HepG2 (cell line): Measurements from ENCODE around the gene CTNNA1. TPM values are rescaled to one million over a fixed set of nuclear protein-coding genes. Genes with fewer than 3 reads are reported as not detected.

ENCODE experiments used
- ATAC-seq: fragments of 200-7000 bp; cut with Tn5 transposase; 3 replicates; pipeline ENCODE4 v1.9.1; 2020; ENCODE audit warnings: mild to moderate bottlenecking, moderate library complexity
- BruUV-seq: library from RNA; stranded (reverse); fragments of 400-500 nt; replicated peaks from 2 replicates; lab custom pipeline; 2021; lab: Mats Ljungman, UMichigan
- CTCF ChIA-PET: fragments of 300-600 bp; formaldehyde crosslinking; extraction: SDS; loops from one replicate; lab custom pipeline; 2021; ENCODE audit warnings: low total read pairs, inconsistent platforms, low intra/inter-chr PET ratio; lab: Yijun Ruan, JAX
- POLR2A ChIA-PET: fragments of 350-600 bp; sonication (Branson Sonifier 250); formaldehyde crosslinking; loops from one replicate; lab custom pipeline; 2020; ENCODE audit warnings: antibody characterized with exemption, inconsistent platforms; lab: Yijun Ruan, JAX
- DNase-seq: peaks from one replicate; pipeline ENCODE4 v3.0.0-alpha.2; 2015; ENCODE audit warnings: low spot score
- FAIRE-seq: peaks from 3 replicates; lab custom pipeline; 2011; peaks lifted over from hg19 to GRCh38; lab: Jason Lieb, UNC
- H2AFZ ChIP-seq: one replicate; pipeline ENCODE4 v1.6.1; 2011; ENCODE audit warnings: low read length, inconsistent platforms
- H3K27ac ChIP-seq: fragments of 300-600 bp; 3 replicates; pipeline ENCODE4 v1.8.0; 2011; ENCODE audit warnings: mixed run types, mild to moderate bottlenecking, mixed read lengths, low read length, inconsistent platforms; ENCODE audit not compliant: insufficient read depth; ENCODE audit errors: extremely low read length
- H3K27me3 ChIP-seq, 2 experiments: fragments of 200-600 bp in 1 of 2; 2 replicates in 1 of 2; 3 replicates in 1 of 2; pipeline versions ENCODE4 v1.6.0 to v1.8.0; 2011; ENCODE audit warnings: low read length in 2 of 2, mild to moderate bottlenecking in 2 of 2, moderate library complexity in 2 of 2, inconsistent platforms in 1 of 2; ENCODE audit not compliant: insufficient read depth in 2 of 2, control insufficient read depth in 1 of 2
- H3K36me3 ChIP-seq, 2 experiments: fragments of 200-600 bp in 1 of 2; replicated peaks in 1 of 2; 2 replicates in 1 of 2; 3 replicates in 1 of 2; pipeline versions ENCODE4 v1.5.1 to v1.8.0; 2011; ENCODE audit warnings: low read length in 2 of 2, inconsistent platforms in 1 of 2; ENCODE audit not compliant: insufficient read depth in 2 of 2, control insufficient read depth in 1 of 2
- H3K4me1 ChIP-seq: 2 replicates; pipeline ENCODE4 v1.5.1; 2012; ENCODE audit warnings: low read length, inconsistent platforms; ENCODE audit not compliant: insufficient read depth
- H3K4me2 ChIP-seq: 2 replicates; pipeline ENCODE4 v1.6.0; 2011; ENCODE audit warnings: low read depth, low read length, inconsistent platforms
- H3K4me3 ChIP-seq, 3 experiments: fragments of 200-600 bp in 1 of 3; sonication (generic), shearing (Covaris generic) in 1 of 3; replicated peaks in 1 of 3; 2 replicates each; pipeline ENCODE4 v1.5.1; 2011 to 2016; ENCODE audit warnings: low read length in 3 of 3, inconsistent platforms in 2 of 3, low read depth in 2 of 3, mild to moderate bottlenecking in 2 of 3, control low read depth in 1 of 3, mixed read lengths in 1 of 3; ENCODE audit not compliant: insufficient read depth in 1 of 3
- H3K79me2 ChIP-seq: one replicate; pipeline ENCODE4 v1.6.1; 2011; ENCODE audit warnings: low read length, inconsistent platforms; ENCODE audit not compliant: insufficient read depth
- H3K9ac ChIP-seq: 2 replicates; pipeline ENCODE4 v1.6.0; 2011; ENCODE audit warnings: mild to moderate bottlenecking, low read depth, low read length, inconsistent platforms; ENCODE audit not compliant: insufficient read depth
- H3K9me3 ChIP-seq: 2 replicates; pipeline ENCODE4 v1.5.1; 2012; ENCODE audit warnings: mild to moderate bottlenecking, low read length
- H4K20me1 ChIP-seq: 2 replicates; pipeline ENCODE4 v1.6.0; 2011; ENCODE audit warnings: inconsistent platforms, mild to moderate bottlenecking, low read length, moderate library complexity; ENCODE audit not compliant: insufficient read depth
- ATF7-NPFF ChIP-seq: sonication (generic); formaldehyde crosslinking; IDR thresholded peaks from 2 replicates; pipeline ENCODE4 v1.8.1; 2023; ENCODE audit warnings: mild to moderate bottlenecking, low read depth, missing genetic modification reagents, moderate library complexity
- GPN1 ChIP-seq: sonication (generic); formaldehyde crosslinking; IDR thresholded peaks from 2 replicates; pipeline ENCODE4 v1.5.1; 2020; ENCODE audit warnings: missing genetic modification reagents, borderline replicate concordance
- HES4 ChIP-seq: sonication (generic); formaldehyde crosslinking; IDR thresholded peaks from 2 replicates; pipeline ENCODE4 v1.9.0; 2021; ENCODE audit warnings: mild to moderate bottlenecking, missing genetic modification reagents, borderline replicate concordance
- SAP130 ChIP-seq: IDR thresholded peaks from 2 replicates; pipeline ENCODE4 v1.6.1; 2016; ENCODE audit warnings: low read depth
- ZNF24 ChIP-seq: fragments of 450-650 bp; IDR thresholded peaks from 2 replicates; pipeline ENCODE4 v1.6.1; 2017; ENCODE audit warnings: antibody characterized with exemption, mild to moderate bottlenecking
- ZNF775 ChIP-seq: sonication (generic); formaldehyde crosslinking; IDR thresholded peaks from 2 replicates; pipeline ENCODE4 v1.4.0; 2020; ENCODE audit warnings: missing genetic modification reagents, mild to moderate bottlenecking, moderate library complexity, borderline replicate concordance
- WGBS: methylation state at CpG from one replicate; pipeline ENCODE4 v1.1.6; 2017; ENCODE audit warnings: low lambda C conversion rate; 5-methylcytosine and 5-hydroxymethylcytosine counted together
- in situ Hi-C: cut with HindIII; loops from 2 replicates; pipeline ENCODE4 v1.10.0; 2017; ENCODE audit warnings: low pct_unique_long_range_greater_than_20kb; ENCODE audit not compliant: extremely low pct_ligation_motif_present
- intact Hi-C: fragments of 100-400 bp; cut with micrococcal nuclease; formaldehyde crosslinking; loops from one replicate; pipeline ENCODE4 v1.10.0; 2022; ENCODE audit not compliant: unreplicated experiment
- polyA plus RNA-seq, 8 experiments: library from polyadenylated mRNA; depleted of rRNA in 3 of 8; stranded (reverse) in 7 of 8; unstranded in 1 of 8; fragments of >200 nt; fragmentation: Illumina TruSeq in 4 of 8; extraction: Trizol in 4 of 8; gene quantifications; 2 replicates each; pipeline versions ENCODE4 v1.2.1 to v1.2.3, GENCODE V29; 2011 to 2016; ENCODE audit warnings: low read depth in 4 of 8, missing spikeins in 1 of 8, mixed read lengths in 1 of 8; ENCODE audit not compliant: insufficient read depth in 1 of 8
- total RNA-seq, 5 experiments: library from RNA; depleted of rRNA; stranded (reverse); fragments of >200 nt; fragmentation: Illumina TruSeq; extraction: Trizol; gene quantifications; 2 replicates each; pipeline ENCODE4 v1.2.3, GENCODE V29; 2016; ENCODE audit warnings: low read depth in 1 of 5
- TF ChIP-seq, protein P1 (sequence below), 2 experiments: fragments of 450-650 bp in 1 of 2; sonication (generic) in 1 of 2; formaldehyde crosslinking; IDR thresholded peaks; 2 replicates each; pipeline versions ENCODE4 v1.5.0 to v1.8.0; 2020 to 2022; ENCODE audit warnings: mild to moderate bottlenecking in 1 of 2, missing genetic modification reagents in 1 of 2
- TF ChIP-seq, protein P2 (sequence below): sonication (generic); formaldehyde crosslinking; IDR thresholded peaks from 2 replicates; pipeline ENCODE4 v1.5.1; 2020; ENCODE audit warnings: mild to moderate bottlenecking, missing genetic modification reagents, moderate library complexity
- TF ChIP-seq, protein P3 (sequence below): IDR thresholded peaks from 2 replicates; pipeline ENCODE4 v1.6.1; 2012; ENCODE audit warnings: low read depth, low read length, improper control_type of control experiment

The CTNNA1 gene
- total and polyA plus RNA-seq, 2 of the 13 experiments (the other 11 are each of a cell fraction or from before 2014, with no cell fraction given), result 66.8 to 162 TPM

DNA sequence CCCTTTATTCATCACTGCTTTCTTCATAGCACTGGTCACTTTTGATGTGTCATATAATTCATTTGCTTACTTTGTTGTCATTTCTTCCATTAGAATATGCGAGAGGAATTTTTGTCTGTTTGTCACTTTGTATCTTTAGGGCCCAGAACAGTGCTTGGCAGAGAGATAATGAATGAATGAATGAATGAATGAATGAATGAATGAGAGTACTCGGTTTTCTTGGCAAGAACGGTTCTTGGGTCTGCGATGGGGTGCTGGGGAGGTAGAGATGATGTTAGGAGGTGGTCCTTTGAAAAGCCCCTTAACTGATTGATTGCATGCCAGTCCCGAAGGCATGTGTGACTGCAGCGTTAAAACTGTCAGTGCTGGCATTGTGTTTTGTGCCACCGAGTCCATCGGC lies 174.3 kb downstream of the CTNNA1 start:
- peaks cover 12% of the 10 kb centered on the region for H3K4me1 ChIP-seq
- no peak overlapping the region for H3K4me2 ChIP-seq
- H3K9me3 ChIP-seq, result no peaks in the 10 kb centered on the region
- peaks cover 37 to 85% of the 10 kb centered on the region in 2 experiments for H3K36me3 ChIP-seq
- H4K20me1 ChIP-seq, result peaks cover 7% of the 10 kb centered on the region
- POLR2A ChIA-PET, result no interaction called here
- no peaks in the 10 kb centered on the region for H3K27me3 ChIP-seq
- intact Hi-C loops (loop anchor here (5.0 kb wide), 1 partner anchor 285 kb away; no protein-coding TSS in a partner anchor), in situ Hi-C loops (no loop called here)
- no peak overlapping the region for H2AFZ ChIP-seq
- DNase-seq (no peak), FAIRE-seq (no peak), ATAC-seq (no peak)
- H3K4me3 ChIP-seq, result no peak overlapping the region
- no TSS peak for BruUV-seq
- no peaks in the 10 kb centered on the region for H3K79me2 ChIP-seq
- CTCF ChIA-PET, result no interaction called here
- H3K27ac ChIP-seq, result no peak overlapping the region
- no peak overlapping the region for H3K9ac ChIP-seq
- TF ChIP-seq GPN1 (CRISPR knock-in tag) (no peak), ZNF24 (peak; percentile 85)
- TF ChIP-seq, all 625 proteins: peak for 1
- 76% methylated on average over 5 of the region's 8 CpGs for WGBS

DNA sequence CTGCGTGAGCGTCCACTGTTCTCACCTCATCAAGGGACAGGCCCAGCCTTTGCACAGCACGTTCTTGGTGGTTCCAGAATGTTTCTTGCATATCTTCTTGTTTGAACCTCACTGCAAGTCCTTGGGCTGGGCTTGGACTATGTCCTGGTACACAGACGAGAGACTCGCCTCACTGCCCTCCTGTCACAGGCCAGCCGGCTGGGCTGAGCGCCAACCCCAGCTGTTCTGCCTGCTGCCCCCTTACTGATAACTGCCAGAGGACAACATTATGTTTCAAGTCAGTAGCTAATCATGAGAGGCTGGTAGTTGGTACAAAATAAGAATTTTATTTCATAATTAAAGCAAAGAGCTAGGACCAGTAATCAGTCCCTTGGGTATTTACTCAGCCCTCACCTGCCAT lies 174.8 kb downstream of the CTNNA1 start:
- Histone ChIP-seq H3K36me3 (peaks cover 41 to 90% of the 10 kb centered on the region in 2 experiments), H3K4me3 (no peak overlapping the region), H3K4me2 (no peak overlapping the region), H2AFZ (no peak overlapping the region), H3K27me3 (no peaks in the 10 kb centered on the region), H4K20me1 (peaks cover 7% of the 10 kb centered on the region), H3K27ac (no peak overlapping the region), H3K9me3 (no peaks in the 10 kb centered on the region), H3K4me1 (peaks cover 12% of the 10 kb centered on the region), H3K79me2 (no peaks in the 10 kb centered on the region), H3K9ac (no peak overlapping the region)
- ATAC-seq, result peak; percentile 54
- FAIRE-seq, result no peak
- CTCF ChIA-PET, result no interaction called here
- peak; percentile 32 for DNase-seq
- no TSS peak for BruUV-seq
- WGBS, result 69% methylated on average over 7 of the region's 7 CpGs
- POLR2A ChIA-PET, result no interaction called here
- intact Hi-C loops (loop anchor here (5.0 kb wide), 1 partner anchor 286 kb away; no protein-coding TSS in a partner anchor), in situ Hi-C loops (no loop called here)
- TF ChIP-seq ATF7-NPFF (CRISPR knock-in tag) (no peak), SAP130 (CRISPR knock-in tag) (0 out of 2 replicates have a peak, but pooled peaks have one; percentile 16), ZNF775 (no peak), HES4 (no peak)
- TF ChIP-seq, protein P1, sequence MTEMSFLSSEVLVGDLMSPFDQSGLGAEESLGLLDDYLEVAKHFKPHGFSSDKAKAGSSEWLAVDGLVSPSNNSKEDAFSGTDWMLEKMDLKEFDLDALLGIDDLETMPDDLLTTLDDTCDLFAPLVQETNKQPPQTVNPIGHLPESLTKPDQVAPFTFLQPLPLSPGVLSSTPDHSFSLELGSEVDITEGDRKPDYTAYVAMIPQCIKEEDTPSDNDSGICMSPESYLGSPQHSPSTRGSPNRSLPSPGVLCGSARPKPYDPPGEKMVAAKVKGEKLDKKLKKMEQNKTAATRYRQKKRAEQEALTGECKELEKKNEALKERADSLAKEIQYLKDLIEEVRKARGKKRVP (CRISPR knock-in tag; IDR thresholded peaks at IDR 0.05), result no peak
- TF ChIP-seq, protein P2, sequence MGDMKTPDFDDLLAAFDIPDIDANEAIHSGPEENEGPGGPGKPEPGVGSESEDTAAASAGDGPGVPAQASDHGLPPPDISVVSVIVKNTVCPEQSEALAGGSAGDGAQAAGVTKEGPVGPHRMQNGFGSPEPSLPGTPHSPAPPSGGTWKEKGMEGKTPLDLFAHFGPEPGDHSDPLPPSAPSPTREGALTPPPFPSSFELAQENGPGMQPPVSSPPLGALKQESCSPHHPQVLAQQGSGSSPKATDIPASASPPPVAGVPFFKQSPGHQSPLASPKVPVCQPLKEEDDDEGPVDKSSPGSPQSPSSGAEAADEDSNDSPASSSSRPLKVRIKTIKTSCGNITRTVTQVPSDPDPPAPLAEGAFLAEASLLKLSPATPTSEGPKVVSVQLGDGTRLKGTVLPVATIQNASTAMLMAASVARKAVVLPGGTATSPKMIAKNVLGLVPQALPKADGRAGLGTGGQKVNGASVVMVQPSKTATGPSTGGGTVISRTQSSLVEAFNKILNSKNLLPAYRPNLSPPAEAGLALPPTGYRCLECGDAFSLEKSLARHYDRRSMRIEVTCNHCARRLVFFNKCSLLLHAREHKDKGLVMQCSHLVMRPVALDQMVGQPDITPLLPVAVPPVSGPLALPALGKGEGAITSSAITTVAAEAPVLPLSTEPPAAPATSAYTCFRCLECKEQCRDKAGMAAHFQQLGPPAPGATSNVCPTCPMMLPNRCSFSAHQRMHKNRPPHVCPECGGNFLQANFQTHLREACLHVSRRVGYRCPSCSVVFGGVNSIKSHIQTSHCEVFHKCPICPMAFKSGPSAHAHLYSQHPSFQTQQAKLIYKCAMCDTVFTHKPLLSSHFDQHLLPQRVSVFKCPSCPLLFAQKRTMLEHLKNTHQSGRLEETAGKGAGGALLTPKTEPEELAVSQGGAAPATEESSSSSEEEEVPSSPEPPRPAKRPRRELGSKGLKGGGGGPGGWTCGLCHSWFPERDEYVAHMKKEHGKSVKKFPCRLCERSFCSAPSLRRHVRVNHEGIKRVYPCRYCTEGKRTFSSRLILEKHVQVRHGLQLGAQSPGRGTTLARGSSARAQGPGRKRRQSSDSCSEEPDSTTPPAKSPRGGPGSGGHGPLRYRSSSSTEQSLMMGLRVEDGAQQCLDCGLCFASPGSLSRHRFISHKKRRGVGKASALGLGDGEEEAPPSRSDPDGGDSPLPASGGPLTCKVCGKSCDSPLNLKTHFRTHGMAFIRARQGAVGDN (CRISPR knock-in tag), result peak; percentile 42
- TF ChIP-seq, protein P3, sequence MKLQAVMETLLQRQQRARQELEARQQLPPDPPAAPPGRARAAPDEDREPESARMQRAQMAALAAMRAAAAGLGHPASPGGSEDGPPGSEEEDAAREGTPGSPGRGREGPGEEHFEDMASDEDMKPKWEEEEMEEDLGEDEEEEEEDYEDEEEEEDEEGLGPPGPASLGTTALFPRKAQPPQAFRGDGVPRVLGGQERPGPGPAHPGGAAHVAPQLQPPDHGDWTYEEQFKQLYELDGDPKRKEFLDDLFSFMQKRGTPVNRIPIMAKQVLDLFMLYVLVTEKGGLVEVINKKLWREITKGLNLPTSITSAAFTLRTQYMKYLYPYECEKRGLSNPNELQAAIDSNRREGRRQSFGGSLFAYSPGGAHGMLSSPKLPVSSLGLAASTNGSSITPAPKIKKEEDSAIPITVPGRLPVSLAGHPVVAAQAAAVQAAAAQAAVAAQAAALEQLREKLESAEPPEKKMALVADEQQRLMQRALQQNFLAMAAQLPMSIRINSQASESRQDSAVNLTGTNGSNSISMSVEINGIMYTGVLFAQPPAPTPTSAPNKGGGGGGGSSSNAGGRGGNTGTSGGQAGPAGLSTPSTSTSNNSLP, result no peak
